Natural killer cell (primary cell): ENCODE measurements around the gene BICRA. TPM values are rescaled to one million over a fixed set of nuclear protein-coding genes. Genes with fewer than 3 reads are reported as not detected.

Experiments
- ATAC-seq, 3 donors: fragments of 150-1000 bp in 2 of 3; fragments of 200-7000 bp in 1 of 3; cut with Tn5 transposase; 1 replicate in 1 of 3; 2 replicates in 2 of 3; pipeline ENCODE4 v1.10.0; 2021; ENCODE audit warnings: mild to moderate bottlenecking in 2 of 3, moderate library complexity in 2 of 3
- DNase-seq, 2 donors: peaks; one replicate each; pipeline versions ENCODE4 v3.0.0 to v3.0.0-alpha.2; 2013 to 2021; ENCODE audit warnings: mixed read lengths in 1 of 2
- H3K27ac ChIP-seq: one replicate; pipeline ENCODE4 v1.5.1; 2013; ENCODE audit warnings: mild to moderate bottlenecking, low read length
- H3K27me3 ChIP-seq: one replicate; pipeline ENCODE4 v1.6.1; 2013; ENCODE audit warnings: low read length; ENCODE audit not compliant: control insufficient read depth, insufficient read depth
- H3K36me3 ChIP-seq: one replicate; pipeline ENCODE4 v1.6.1; 2013; ENCODE audit warnings: low read length; ENCODE audit not compliant: control insufficient read depth, insufficient read depth
- H3K4me1 ChIP-seq: one replicate; pipeline ENCODE4 v1.6.1; 2013; ENCODE audit warnings: low read length; ENCODE audit not compliant: control insufficient read depth, insufficient read depth
- H3K4me3 ChIP-seq: one replicate; pipeline ENCODE4 v1.5.1; 2013; ENCODE audit warnings: low read length
- H3K9me3 ChIP-seq: one replicate; pipeline ENCODE4 v1.6.1; 2013; ENCODE audit warnings: low read length; ENCODE audit not compliant: control insufficient read depth, insufficient read depth
- H3K27ac Mint-ChIP-seq, 2 donors: one replicate each; pipeline ENCODE4 v1.8.0; 2022; ENCODE audit warnings: mild to moderate bottlenecking in 2 of 2, mixed read lengths in 2 of 2, moderate library complexity in 1 of 2
- H3K27me3 Mint-ChIP-seq, 2 donors: one replicate each; pipeline ENCODE4 v1.8.0; 2022; ENCODE audit warnings: low read depth in 2 of 2, mixed read lengths in 2 of 2
- H3K36me3 Mint-ChIP-seq: one replicate; pipeline ENCODE4 v1.8.0; 2022; ENCODE audit warnings: mixed read lengths
- H3K4me1 Mint-ChIP-seq, 2 donors: one replicate each; pipeline ENCODE4 v1.8.0; 2022; ENCODE audit warnings: mixed read lengths in 2 of 2
- H3K4me3 Mint-ChIP-seq: one replicate; pipeline ENCODE4 v1.8.0; 2022; ENCODE audit warnings: mild to moderate bottlenecking, moderate library complexity, mixed read lengths
- H3K9me3 Mint-ChIP-seq, 2 donors: one replicate each; pipeline ENCODE4 v1.8.0; 2022; ENCODE audit warnings: mixed read lengths in 2 of 2
- WGBS: methylation state at CpG from one replicate; pipeline ENCODE4 v1.1.7; 2013; ENCODE audit warnings: missing lambda C conversion rate; ENCODE audit not compliant: insufficient coverage; 5-methylcytosine and 5-hydroxymethylcytosine counted together
- intact Hi-C: fragments of 100-400 bp; cut with micrococcal nuclease; formaldehyde crosslinking; loops from one replicate; pipeline ENCODE4 v1.14.2; 2022
- total RNA-seq, 4 donors: library from RNA; stranded (reverse); fragments of 120-200 nt in 1 of 4; gene quantifications; one replicate each; pipeline versions ENCODE4 v1.2.3 to v1.2.4, GENCODE V29; 2013 to 2022
- TF ChIP-seq, protein P1 (sequence below): fragments of 200-600 bp; IDR thresholded peaks from one replicate; pipeline ENCODE4 v1.8.0; 2022; ENCODE audit warnings: antibody characterized with exemption

Gene BICRA
- total RNA-seq, 3 donors from 2014 or later (not counting 1 experiment from before 2014, with no cell fraction given) = 31.9 to 37.4 (median 34.1) TPM

- intact Hi-C loops = loop anchor here (1.0 kb wide), 1 partner anchor 58 kb away; the partner anchor contains the start of gene NAPA
- TF ChIP-seq, protein P1, sequence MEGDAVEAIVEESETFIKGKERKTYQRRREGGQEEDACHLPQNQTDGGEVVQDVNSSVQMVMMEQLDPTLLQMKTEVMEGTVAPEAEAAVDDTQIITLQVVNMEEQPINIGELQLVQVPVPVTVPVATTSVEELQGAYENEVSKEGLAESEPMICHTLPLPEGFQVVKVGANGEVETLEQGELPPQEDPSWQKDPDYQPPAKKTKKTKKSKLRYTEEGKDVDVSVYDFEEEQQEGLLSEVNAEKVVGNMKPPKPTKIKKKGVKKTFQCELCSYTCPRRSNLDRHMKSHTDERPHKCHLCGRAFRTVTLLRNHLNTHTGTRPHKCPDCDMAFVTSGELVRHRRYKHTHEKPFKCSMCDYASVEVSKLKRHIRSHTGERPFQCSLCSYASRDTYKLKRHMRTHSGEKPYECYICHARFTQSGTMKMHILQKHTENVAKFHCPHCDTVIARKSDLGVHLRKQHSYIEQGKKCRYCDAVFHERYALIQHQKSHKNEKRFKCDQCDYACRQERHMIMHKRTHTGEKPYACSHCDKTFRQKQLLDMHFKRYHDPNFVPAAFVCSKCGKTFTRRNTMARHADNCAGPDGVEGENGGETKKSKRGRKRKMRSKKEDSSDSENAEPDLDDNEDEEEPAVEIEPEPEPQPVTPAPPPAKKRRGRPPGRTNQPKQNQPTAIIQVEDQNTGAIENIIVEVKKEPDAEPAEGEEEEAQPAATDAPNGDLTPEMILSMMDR = no peak
- Histone ChIP-seq H3K9me3 (no peaks in the 10 kb centered on the region), H3K4me1 (peaks cover 23% of the 10 kb centered on the region), H3K27me3 (no peaks in the 10 kb centered on the region), H3K27ac (peak within 1 kb of the TSS; percentile 61), H3K4me3 (peak within 1 kb of the TSS; percentile 67), H3K36me3 (no peaks in the 10 kb centered on the region)
- H3K4me1 Mint-ChIP-seq = peaks cover 19 to 23% of the 10 kb centered on the region in 2 donors
- H3K27me3 Mint-ChIP-seq = peaks cover 0 to 11% of the 10 kb centered on the region in 2 donors
- H3K9me3 Mint-ChIP-seq = no peaks in the 10 kb centered on the region
- peak; percentile 84 to 95 for DNase-seq
- H3K36me3 Mint-ChIP-seq = no peaks in the 10 kb centered on the region
- peak; percentile 94 to 98 (median 97) for ATAC-seq
- 17% methylated on average over 89 of the region's 89 CpGs for WGBS
- peak within 1 kb of the TSS; percentile 17 to 54 for H3K27ac Mint-ChIP-seq
- H3K4me3 Mint-ChIP-seq = peak within 1 kb of the TSS; percentile 83
Measured at GRCh38 chr19:47573071-47574026, 35.6 kb upstream of the BICRA start, which contains the start of gene ZNF541. ZNF541 (minus strand) TSS chr19:47573148; CDS start chr19:47555856, 17,292 bp downstream.

GRCh38 chr19:47580397-47580796 lies 28.5 kb upstream of the BICRA start:
- Histone ChIP-seq H3K4me3 (no peak overlapping the region), H3K36me3 (no peaks in the 10 kb centered on the region), H3K27ac (no peak overlapping the region), H3K4me1 (peaks cover 17% of the 10 kb centered on the region), H3K9me3 (no peaks in the 10 kb centered on the region), H3K27me3 (no peaks in the 10 kb centered on the region)
- no peak overlapping the region for H3K4me3 Mint-ChIP-seq
- peaks cover 6 to 16% of the 10 kb centered on the region in 2 donors for H3K27me3 Mint-ChIP-seq
- H3K36me3 Mint-ChIP-seq = no peaks in the 10 kb centered on the region
- TF ChIP-seq, protein P1 = no peak
- no peak for ATAC-seq
- no peaks in the 10 kb centered on the region for H3K9me3 Mint-ChIP-seq
- H3K4me1 Mint-ChIP-seq = peaks cover 7 to 16% of the 10 kb centered on the region in 2 donors
- DNase-seq = no peak
- intact Hi-C loops = no loop called here
- H3K27ac Mint-ChIP-seq = no peak overlapping the region
- 80% methylated on average over 2 of the region's 3 CpGs for WGBS

- peak in 1 of 2 donors; percentile 18 for DNase-seq
- WGBS = 62% methylated on average over 6 of the region's 6 CpGs
- TF ChIP-seq, protein P1 = no peak
- no peak overlapping the region for H3K4me3 Mint-ChIP-seq
- Histone ChIP-seq H3K4me1 (peaks cover 17% of the 10 kb centered on the region), H3K36me3 (no peaks in the 10 kb centered on the region), H3K9me3 (peaks cover 7% of the 10 kb centered on the region), H3K27me3 (peaks cover 3% of the 10 kb centered on the region), H3K4me3 (no peak overlapping the region), H3K27ac (no peak overlapping the region)
- no peaks in the 10 kb centered on the region for H3K9me3 Mint-ChIP-seq
- no peaks in the 10 kb centered on the region for H3K36me3 Mint-ChIP-seq
- peak overlapping the region in 1 of 2 donors; percentile 4 for H3K27ac Mint-ChIP-seq
- peaks cover 6 to 19% of the 10 kb centered on the region in 2 donors for H3K27me3 Mint-ChIP-seq
- no peak for ATAC-seq
- intact Hi-C loops = no loop called here
- peaks cover 7 to 16% of the 10 kb centered on the region in 2 donors for H3K4me1 Mint-ChIP-seq
Measured at GRCh38 chr19:47581605-47582319, 27.2 kb upstream of the BICRA start.
